ENCODE results near the gene FIBCD1. TPM values are rescaled to one million over a fixed set of nuclear protein-coding genes. Genes with fewer than 3 reads are reported as not detected.

The FIBCD1 gene
- total RNA-seq, 1 donor, result 0.27 TPM

DNA sequence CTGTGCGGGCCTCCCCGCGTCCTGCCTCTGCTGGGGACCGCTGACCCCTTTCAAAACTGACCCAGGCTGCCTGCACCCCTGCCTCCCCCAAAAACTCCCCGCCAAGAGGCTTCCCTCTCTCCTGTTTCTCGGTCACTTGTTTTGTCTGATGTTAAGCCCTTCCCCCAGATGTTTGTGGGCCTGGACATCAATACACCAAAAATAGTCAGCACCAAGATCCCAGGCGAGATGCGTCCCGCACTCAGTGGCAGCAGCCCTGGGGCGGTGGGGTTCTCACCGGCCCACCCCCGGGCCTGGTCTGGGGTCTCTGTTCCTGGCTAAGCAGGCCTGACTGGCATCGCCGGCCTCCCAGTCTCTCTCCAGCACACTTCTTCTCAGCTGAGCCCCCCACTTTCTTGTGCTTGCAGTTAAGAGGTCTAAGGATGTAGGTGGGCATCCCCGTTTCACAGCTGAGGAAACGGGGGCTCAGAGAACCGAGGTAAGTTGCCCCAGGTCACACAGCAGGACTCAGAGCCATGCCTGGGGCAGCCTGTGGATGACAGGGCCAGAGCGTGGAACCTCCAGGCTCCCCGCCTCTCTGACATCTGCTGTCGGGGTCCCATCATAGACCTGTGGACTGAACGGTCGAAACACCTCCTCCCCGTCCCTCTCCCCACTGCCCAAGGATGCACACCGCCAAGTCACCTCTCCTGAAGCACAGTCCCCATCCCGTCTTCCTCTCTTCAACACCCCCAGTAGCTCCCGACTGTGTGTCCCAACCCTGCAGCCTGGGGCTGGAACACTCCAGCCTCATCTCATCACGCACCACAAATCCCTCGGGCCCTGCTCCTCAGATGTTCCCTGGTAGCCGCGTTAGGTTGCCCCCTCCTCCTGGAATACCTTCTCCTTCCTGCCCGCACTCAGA is 16.8 kb downstream of the FIBCD1 start:
- H3K4me3 ChIP-seq (ENCODE audit: low read depth, low read length), result no peak overlapping the region
- DNase-seq (ENCODE audit: low read depth), result no peak
- TF ChIP-seq, protein P1, sequence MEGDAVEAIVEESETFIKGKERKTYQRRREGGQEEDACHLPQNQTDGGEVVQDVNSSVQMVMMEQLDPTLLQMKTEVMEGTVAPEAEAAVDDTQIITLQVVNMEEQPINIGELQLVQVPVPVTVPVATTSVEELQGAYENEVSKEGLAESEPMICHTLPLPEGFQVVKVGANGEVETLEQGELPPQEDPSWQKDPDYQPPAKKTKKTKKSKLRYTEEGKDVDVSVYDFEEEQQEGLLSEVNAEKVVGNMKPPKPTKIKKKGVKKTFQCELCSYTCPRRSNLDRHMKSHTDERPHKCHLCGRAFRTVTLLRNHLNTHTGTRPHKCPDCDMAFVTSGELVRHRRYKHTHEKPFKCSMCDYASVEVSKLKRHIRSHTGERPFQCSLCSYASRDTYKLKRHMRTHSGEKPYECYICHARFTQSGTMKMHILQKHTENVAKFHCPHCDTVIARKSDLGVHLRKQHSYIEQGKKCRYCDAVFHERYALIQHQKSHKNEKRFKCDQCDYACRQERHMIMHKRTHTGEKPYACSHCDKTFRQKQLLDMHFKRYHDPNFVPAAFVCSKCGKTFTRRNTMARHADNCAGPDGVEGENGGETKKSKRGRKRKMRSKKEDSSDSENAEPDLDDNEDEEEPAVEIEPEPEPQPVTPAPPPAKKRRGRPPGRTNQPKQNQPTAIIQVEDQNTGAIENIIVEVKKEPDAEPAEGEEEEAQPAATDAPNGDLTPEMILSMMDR (IDR thresholded peaks at IDR 0.05; ENCODE audit: insufficient read depth, low read length), result no peak

DNA sequence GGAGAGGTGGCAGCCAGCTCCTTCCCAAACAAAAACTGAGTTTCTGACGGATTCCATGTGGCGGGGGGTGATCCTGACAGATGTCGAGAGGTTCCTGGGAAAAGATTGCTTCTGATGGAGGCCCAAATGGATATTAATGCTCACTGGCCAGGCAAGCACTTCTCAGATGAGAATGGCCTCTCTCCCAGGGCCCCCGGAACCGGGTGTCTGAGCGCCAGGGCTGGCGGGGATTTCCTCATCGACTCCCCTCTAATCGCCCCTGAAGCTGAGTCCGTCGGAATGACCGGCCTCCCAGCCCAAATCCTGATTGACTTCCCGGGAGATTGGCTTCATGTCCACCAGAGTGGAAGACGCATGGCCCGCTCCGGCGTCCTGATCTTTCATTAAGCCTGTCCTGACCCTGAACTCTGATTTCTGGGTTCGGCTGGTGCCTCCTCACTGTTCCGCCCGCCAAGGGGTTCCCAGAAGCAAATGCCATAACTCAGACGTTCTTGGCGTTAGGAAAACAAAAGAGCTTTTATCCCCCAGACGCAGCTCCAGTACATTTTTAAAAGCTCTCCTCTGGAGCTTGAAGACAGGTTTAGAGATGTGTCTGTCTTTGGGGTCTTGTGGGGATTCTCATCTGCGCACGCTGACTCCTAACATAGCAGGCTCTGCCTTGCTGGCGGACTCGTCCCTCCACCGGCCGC is 17.6 kb downstream of the FIBCD1 start:
- no peak overlapping the region for H3K4me3 ChIP-seq (ENCODE audit: low read depth, low read length)
- TF ChIP-seq, protein P1 (IDR thresholded peaks at IDR 0.05; ENCODE audit: insufficient read depth, low read length), result no peak
- DNase-seq (ENCODE audit: low read depth), result no peak

DNA sequence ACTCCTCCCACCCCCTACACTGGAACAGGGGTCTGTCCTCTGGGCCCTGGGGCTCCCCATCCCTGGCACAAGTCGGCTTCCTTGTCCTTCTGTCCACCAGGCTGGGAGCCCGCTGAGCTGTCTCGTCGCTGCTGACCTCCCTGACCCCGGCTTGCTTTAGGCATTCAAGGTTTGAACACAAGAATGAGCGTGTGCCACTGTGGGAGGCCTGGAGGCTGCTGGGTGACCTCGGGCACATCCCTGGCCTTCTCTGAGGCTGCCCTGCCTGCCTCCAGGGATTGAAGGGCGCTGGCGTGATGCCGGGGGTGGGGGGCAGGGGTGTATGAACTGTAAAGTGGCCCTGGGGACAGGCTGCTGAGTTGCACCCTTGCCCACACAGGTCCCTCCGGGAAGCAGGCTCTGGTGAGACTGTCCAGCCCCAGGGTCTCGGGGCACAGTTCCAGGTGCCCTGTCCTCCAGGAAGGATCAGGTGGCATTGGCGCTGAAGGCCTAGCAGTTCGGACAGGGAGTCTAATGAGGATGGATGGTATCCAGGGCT is 18.2 kb downstream of the FIBCD1 start:
- no peak overlapping the region for H3K4me3 ChIP-seq (ENCODE audit: low read depth, low read length)
- no peak for DNase-seq (ENCODE audit: low read depth)
- TF ChIP-seq, protein P1 (IDR thresholded peaks at IDR 0.05; ENCODE audit: insufficient read depth, low read length), result no peak

DNA sequence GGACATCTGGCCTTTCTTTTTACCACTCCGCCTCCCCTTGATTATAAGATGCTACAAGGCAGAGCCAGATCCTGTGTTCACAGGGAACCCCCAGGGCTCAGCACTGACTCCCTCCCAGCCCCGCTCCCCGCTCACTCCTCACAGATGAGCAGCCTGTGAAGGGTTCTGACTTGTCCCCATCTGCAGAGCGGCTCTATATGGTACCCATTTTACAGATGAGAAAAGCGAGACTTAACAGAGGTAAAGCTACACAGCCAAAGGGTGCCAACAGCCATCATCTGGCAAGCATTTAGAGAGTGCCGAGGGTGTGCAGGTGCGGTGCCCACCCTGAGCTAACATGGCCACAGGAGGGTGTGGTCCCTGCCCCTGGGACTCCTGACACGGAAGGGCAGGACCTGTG is 18.8 kb downstream of the FIBCD1 start:
- DNase-seq (ENCODE audit: low read depth), result no peak
- TF ChIP-seq, protein P1 (IDR thresholded peaks at IDR 0.05; ENCODE audit: insufficient read depth, low read length), result no peak
- no peak overlapping the region for H3K4me3 ChIP-seq (ENCODE audit: low read depth, low read length)

DNA sequence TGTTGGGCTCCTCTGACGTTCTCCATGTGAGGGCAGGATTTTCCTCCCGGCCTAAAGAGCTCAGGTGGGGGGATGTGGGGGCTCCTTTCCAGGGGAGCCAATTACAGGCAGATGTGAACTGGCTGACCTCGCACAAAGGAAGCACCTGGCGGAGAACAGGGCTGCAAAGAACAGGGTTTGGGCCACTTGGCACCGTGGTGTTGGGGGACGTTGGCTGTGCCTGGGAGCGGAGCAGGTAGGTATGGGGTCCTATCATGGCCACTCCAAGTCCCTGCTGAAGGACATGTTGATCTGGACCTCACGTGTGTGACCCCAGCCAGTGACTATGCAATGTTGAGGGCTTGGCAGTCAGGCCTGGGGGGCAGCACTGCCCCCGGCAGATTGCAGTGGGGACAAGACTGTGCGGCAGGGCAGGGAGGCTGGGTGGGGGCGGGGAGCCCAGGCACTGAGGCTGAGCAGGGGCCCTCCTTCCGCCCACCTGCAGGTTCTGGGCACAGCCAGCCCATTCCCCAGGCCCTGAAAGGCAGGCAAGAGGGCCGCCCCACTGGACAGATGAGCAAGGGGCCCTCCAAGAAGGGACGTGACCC is 19.4 kb downstream of the FIBCD1 start:
- no peak for DNase-seq (ENCODE audit: low read depth)
- H3K4me3 ChIP-seq (ENCODE audit: low read depth, low read length), result no peak overlapping the region
- TF ChIP-seq, protein P1 (IDR thresholded peaks at IDR 0.05; ENCODE audit: insufficient read depth, low read length), result no peak

DNA sequence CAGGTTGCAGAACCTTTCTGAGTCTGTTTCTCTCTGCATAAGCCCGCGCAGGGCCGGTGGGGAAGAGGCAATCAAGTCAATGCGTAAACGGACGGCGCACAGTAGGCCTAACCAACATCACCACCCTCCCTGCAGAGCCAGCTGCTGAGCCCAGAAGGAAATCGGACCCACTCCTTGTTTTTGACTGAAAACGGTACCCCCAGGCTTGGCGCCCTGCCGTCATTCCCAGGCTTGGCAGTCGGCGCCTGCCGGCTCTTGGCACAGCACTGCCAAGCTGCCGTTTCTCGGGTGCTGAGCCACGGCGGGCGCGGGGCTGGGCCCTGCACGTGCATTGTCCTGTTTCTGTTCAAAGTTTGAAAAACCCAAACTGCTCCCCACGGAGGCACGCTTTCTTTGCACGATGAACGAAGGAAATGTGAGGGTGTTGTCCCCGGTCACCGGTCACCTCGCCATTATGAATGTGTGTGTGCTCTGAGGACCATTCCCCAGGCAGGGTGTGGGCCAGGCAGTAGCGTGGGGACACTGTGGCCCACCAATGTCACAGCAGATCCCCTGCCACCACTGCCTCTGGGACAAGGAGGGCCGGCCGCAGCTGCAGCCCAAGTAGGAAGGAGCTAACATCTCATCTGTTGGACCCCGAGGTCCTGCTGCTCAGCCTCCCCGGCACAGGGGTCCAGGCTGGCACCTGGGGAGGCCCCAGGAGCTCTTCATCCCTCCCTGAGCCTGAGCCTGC is 20.1 kb downstream of the FIBCD1 start:
- DNase-seq (ENCODE audit: low read depth), result no peak
- TF ChIP-seq, protein P1 (IDR thresholded peaks at IDR 0.05; ENCODE audit: insufficient read depth, low read length), result no peak
- no peak overlapping the region for H3K4me3 ChIP-seq (ENCODE audit: low read depth, low read length)
